Ovary (tissue), 3 donors: ENCODE data around the gene SLC26A11.

Experiments
- CTCF ChIP-seq, 3 donors: fragments of 450-650 bp in 2 of 3; fragments of 200-600 bp in 1 of 3; IDR thresholded peaks; one replicate each; pipeline versions ENCODE4 v1.5.1 to v1.8.0; 2016 to 2022; ENCODE audit warnings: antibody characterized with exemption in 3 of 3, mild to moderate bottlenecking in 1 of 3
- EP300 ChIP-seq: sonication (generic); formaldehyde crosslinking; IDR thresholded peaks from one replicate; pipeline ENCODE4 v1.6.1; 2017; ENCODE audit warnings: antibody characterized with exemption
- POLR2A ChIP-seq: fragments of 450-650 bp; IDR thresholded peaks from one replicate; pipeline ENCODE4 v1.6.1; 2017; ENCODE audit warnings: antibody characterized with exemption, mild to moderate bottlenecking, moderate library complexity
- donor health status: DM: no; HTN: no; CAD: no.

GRCh38 chr17:80259457-80260068, 39.3 kb downstream of the SLC26A11 start:
- TF ChIP-seq CTCF (IDR thresholded peaks at IDR 0.05) (no peak), POLR2A (no peak), EP300 (no peak)
